Stimulated activated CD8-positive, alpha-beta memory T cell treated with anti-CD3 and anti-CD28 coated beads, Interleukin-15, amount 100 ng/mL, for 1 hour (primary cell): ENCODE data around the gene TMEM183A.
A peak's percentile ranks its signal among the peaks of the same experiment; 100 is the strongest.
"Not testable (repeated sequence)": the region's sequence is repeated elsewhere in the genome, so short reads cannot be mapped to it uniquely, and the experiment has no call there.

Experiments used
- DNase-seq: peaks from one replicate; pipeline ENCODE4 v3.0.0-alpha.2; 2020; ENCODE audit warnings: low read depth

TMEM183A gene

DNA sequence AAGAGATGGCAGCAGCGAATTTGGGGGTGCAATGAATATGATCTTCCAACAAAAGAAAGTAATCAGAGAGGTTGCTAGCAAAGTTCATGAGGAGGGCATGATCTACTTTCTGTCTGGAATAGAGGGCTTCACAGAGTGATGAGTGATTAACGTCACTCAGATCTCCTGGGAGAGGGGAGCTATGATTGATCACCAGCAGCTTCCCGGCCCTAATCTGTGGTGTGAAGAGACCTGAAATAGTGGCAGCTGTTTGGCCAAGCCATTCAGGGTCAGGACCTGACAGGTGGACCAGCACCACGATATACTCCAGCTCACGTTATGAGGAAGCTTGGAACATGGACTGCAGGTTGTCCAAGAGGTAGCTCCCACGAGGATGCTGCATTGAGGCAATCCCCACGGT lies 19.9 kb upstream of the TMEM183A start:
- DNase-seq, result no peak

DNA sequence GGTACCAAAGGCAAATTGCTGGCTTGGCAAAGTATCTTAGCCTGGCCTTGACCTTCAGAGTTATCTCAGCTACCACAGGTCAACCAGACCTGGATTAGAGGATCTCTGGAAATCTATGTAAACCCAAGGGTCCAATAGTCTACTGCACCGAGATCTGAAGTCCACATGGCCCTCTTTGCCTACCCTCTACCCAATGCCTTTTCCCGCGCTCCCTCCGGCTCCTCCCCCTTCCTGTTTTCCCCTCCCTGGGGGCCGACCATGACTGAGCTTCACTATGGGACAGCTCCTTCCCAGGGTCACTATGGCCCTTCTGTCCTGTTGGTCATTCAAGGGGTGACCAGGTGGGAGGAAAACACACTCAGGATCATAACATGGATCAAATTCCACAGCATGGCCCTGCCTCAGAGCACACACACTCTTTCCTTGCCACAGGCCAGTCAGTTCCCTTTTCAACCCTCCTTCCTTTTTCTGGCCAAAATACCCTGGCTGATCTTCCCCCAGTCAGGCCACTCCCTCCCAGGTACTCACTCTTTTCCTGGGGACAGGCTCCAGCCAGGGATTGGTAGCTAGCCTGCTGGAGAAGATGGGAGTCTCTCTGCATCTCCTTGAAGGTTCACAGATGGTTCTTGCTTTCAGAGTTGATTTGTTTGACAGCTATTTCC lies 19.1 kb upstream of the TMEM183A start:
- DNase-seq, result no peak

DNA sequence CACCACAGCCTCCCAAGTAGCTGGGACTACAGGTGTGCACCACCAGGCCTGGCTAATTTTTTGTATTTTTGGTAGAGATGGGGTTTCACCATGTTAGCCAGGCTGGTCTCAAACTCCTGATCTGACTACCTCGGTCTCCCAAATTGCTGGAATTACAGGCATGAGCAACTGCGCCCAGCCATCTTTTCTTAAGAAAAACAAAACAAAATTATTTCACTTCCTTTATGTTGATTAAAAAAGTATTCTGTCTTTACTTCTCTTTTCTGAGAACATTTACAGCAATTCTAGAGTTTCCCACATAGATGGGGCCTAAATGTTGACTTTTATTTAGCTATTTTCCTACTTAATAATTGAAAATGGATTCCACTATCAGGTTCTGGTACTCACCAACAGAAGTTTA lies 17.3 kb upstream of the TMEM183A start:
- no peak for DNase-seq

GRCh38 chr1:202991112-202991511 lies 16.1 kb upstream of the TMEM183A start:
- no peak for DNase-seq

DNA sequence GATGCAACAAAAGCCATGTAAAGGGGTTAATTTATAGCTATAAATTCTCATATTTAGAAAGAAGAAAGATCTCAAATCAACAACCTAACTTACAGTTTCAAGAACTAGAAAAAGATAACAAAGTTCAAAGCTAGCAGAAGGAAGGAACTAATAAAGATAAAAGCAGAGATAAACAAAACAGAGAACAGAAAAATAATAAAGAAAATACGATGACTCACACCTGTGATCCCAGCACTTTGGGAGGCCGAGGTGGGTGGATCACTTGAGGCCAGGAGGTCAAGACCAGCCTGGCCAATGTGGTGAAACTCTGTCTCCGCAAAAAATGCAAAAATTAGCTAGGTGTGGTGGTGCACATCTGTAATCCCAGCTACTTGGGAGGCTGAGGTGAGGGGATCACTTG lies 12.4 kb upstream of the TMEM183A start:
- DNase-seq, result no peak

GRCh38 chr1:202998836-202999750 lies 8.1 kb upstream of the TMEM183A start:
- peak; percentile 53 for DNase-seq

- no peak for DNase-seq
These were observed 6.8 kb upstream of the TMEM183A start for GRCh38 chr1:203000217-203000944.

DNA sequence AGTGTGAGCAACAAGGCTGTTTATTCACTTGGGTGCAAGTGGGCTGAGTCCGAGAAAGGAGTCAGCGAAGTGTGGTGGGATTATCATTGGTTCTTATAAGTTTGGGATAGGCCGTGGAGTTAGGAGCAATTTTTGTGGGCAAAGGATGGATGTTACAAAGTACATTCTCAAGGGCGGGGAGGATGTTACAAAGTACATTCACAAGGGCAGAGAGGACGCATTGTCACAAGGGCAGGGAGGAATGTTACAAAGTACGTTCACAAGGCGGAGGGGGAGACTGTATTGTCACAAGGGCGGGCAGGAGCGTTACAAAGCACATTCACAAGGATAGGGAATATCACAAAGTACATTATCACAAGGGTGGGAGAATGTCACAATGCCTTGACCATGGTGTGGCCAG lies 5.2 kb upstream of the TMEM183A start:
- DNase-seq, result no peak

DNA sequence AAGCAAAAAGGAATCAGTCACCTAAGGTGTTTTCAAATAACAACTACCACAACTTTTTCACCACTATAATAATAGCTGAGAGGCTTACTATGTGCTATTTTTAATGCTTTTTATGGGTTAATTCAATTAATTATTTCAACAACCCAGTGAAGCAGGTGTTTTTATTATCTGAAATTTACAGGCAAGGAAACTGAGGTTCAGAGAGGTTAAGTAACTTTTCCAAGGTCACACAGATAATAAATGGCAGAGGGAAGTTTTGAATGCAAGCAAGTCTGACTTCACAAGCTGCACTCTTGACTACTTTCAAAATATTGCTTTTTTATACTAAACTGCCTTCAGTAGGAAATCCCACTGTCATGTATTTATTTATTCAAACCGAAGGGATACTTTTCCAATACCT lies 4.2 kb upstream of the TMEM183A start:
- DNase-seq, result no peak

DNA sequence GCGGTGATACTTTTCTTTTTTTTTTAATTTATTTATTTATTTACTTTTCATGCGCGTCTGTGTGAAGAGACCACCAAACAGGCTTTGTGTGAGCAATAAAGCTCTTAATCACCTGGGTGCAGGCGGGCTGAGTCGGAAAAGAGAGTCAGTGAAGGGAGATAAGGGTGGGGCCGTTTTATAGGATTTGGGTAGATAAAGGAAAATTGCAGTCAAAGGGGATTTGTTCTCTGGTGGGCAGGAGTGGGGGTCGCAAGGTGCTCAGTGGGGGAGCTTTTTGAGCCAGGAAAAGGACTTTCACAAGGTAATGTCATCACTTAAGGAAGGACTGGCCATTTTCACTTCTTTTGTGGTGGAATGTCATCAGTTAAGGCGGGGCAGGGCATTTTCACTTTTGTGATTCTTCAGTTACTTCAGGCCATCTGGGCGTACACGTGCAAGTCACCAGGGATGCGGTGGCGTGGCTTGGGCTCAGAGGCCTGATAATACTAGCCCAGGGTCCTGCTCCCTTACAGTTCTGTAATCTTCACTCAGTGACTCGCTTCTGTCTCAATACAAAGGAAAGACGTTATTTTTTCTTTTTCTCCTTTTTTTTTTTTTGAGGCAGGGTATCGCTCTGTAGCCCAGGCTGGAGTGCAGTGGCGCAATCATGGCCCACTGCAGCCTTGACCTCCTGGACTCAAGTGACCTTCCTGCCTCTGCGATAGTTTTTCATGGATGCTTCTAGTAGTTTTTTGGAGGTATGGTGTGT lies 1.6 kb upstream of the TMEM183A start:
- DNase-seq, result not testable (repeated sequence)

DNA sequence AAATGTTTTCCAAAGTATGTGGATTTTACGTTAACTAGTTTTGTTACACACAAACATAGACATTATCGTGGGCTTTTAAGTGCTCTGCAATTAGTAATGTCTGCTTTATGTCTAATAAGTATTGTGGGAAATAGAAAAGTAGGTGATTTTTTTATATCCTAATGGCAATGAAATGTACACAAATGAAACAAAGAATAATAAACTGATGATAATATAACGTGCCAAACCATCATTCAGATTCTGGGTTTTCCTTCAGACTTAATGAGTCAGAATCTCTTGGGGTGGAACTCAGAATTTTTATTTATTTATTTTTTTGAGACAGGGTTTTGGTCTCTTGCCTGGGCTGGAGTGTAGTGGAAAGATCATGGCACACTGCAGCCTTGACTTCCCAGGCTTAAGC lies 2.0 kb downstream of the TMEM183A start:
- no peak for DNase-seq

GRCh38 chr1:203011582-203011981 lies 4.4 kb downstream of the TMEM183A start:
- no peak for DNase-seq

GRCh38 chr1:203017061-203017460 lies 9.9 kb downstream of the TMEM183A start:
- no peak for DNase-seq

GRCh38 chr1:203017692-203018091 lies 10.5 kb downstream of the TMEM183A start:
- no peak for DNase-seq

- DNase-seq, result not testable (repeated sequence)
These were observed 15.7 kb downstream of the TMEM183A start for GRCh38 chr1:203022855-203023254.

- no peak for DNase-seq
These were observed 18.5 kb downstream of the TMEM183A start for GRCh38 chr1:203025686-203026030.

DNA sequence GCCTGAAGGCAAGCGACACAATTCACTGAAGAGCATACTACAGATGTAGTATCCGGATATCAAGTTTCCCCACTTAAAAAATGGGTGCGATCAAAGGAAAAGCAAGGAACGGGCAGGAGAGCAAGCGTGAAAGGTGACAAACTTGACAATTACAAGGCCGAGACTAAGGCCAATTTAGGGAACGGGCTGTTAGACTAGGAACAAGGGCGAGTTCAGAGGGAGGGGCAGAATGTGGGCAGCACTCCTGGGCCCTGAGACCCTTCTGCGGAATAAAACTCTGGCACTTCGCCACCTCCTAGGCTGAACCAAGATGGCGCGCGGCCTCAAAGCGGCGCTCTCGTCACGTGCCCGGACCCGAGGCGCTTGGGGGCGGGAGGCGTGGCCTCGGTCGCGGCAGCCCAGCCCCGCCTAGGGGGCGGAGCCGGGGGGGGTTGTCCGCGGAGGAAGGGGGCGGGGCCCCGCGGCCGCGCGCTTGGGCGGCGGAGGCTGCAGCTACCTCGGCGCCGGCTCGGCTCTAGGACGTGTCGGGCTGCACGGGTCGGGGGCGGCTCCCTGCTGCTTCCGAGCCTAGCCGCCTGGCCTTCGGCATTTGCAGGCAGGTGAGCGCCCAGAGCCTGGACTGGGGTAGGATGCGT lies 19.0 kb downstream of the TMEM183A start, which contains the start of gene PPFIA4:
TSS of gene PPFIA4 (plus strand) at position 461 of the 635 bp plus-strand sequence. CDS start 12,518 bp downstream, outside the sequence.
- DNase-seq, result peak; percentile 56

GRCh38 chr1:203026666-203027663 lies 19.8 kb downstream of the TMEM183A start:
- DNase-seq, result no peak

DNA sequence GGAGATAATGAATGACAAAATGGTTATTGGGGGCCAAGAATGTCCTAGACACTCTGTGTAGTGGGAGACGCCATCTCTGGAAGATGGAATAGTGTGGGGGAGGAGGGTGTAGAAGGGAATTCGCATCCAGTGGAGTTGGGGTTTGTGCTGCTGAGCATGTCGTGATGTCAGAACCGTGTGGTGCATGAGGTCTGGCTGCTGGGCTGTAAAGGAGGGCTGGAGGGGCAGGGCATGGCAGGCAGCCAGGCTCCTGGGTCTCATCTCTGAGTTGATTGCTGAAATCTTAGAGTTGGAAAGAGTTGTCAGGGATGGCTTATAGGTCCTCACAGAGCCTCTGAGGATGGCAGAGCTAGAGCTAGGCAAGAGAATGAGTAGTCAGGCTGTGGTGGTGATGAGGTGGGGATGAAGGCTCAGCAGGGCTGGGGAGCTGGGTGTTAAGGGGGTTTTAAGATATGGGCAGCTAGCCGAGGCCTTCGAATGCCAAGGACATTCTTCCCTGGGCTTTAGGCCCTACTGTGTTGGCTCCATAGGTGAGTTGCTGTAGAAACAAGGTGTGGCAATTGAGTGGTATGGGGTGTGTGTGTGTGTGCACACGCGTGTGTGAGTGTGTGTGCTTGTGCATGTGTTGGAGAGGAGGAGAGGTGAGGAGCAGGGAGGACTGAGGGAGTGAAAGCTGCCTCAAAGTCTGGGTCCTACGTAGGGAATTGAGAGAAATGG lies 21.1 kb downstream of the TMEM183A start:
- DNase-seq, result no peak
